K562 (cell line): Measurements from ENCODE around the gene TTBK1. TPM values are rescaled to one million over a fixed set of nuclear protein-coding genes. Genes with fewer than 3 reads are reported as not detected.

ENCODE experiments used
- ATAC-seq: fragments of 200-7000 bp; cut with Tn5 transposase; 3 replicates; pipeline ENCODE4 v1.9.1; 2020; ENCODE audit warnings: moderate library complexity
- BruUV-seq: library from RNA; stranded (reverse); fragments of 400-500 nt; replicated peaks from 2 replicates; lab custom pipeline; 2021; lab: Mats Ljungman, UMichigan
- CTCF ChIA-PET: fragments of 300-600 bp; formaldehyde crosslinking; extraction: SDS; loops from one replicate; lab custom pipeline; 2021; ENCODE audit warnings: low intra/inter-chr PET ratio; lab: Yijun Ruan, JAX
- POLR2A ChIA-PET: fragments of 300-600, 350-650 bp; sonication (Branson Sonifier 250); formaldehyde crosslinking; extraction: SDS; loops from one replicate; lab custom pipeline; 2021; ENCODE audit warnings: antibody characterized with exemption, inconsistent platforms; lab: Yijun Ruan, JAX
- DNase-seq, 4 experiments: peaks; one replicate each; pipeline versions ENCODE4 v3.0.0 to v3.0.0-alpha.2; 2011 to 2018; ENCODE audit warnings: low spot score in 3 of 4, mixed read lengths in 3 of 4; ENCODE audit errors: extremely low read depth in 1 of 4
- FAIRE-seq: peaks from 2 replicates; lab custom pipeline; 2011; peaks lifted over from hg19 to GRCh38; lab: Jason Lieb, UNC
- H2AFZ ChIP-seq: 2 replicates; pipeline ENCODE4 v1.6.0; 2011; ENCODE audit warnings: low read depth, low read length, control low read depth, inconsistent platforms
- H3K27ac ChIP-seq: fragments of 200-600 bp; 3 replicates; pipeline ENCODE4 v1.8.0; 2011; ENCODE audit warnings: low read depth, mild to moderate bottlenecking, control low read depth, inconsistent platforms, low read length, moderate library complexity, mixed read lengths; ENCODE audit errors: extremely low read depth
- H3K27me3 ChIP-seq, 2 experiments: fragments of 300-600 bp in 1 of 2; 2 replicates in 1 of 2; 3 replicates in 1 of 2; pipeline versions ENCODE4 v1.6.0 to v1.8.0; 2011; ENCODE audit warnings: inconsistent platforms in 2 of 2, low read length in 2 of 2, mild to moderate bottlenecking in 1 of 2, mixed read lengths in 1 of 2, moderate library complexity in 1 of 2; ENCODE audit not compliant: control insufficient read depth in 2 of 2, insufficient read depth in 2 of 2
- H3K36me3 ChIP-seq: fragments of 300-600 bp; 3 replicates; pipeline ENCODE4 v1.8.0; 2011; ENCODE audit warnings: mild to moderate bottlenecking, low read length, inconsistent platforms; ENCODE audit not compliant: control insufficient read depth, insufficient read depth
- H3K4me1 ChIP-seq, 2 experiments: fragments of 200-600 bp in 1 of 2; replicated peaks in 1 of 2; 2 replicates in 1 of 2; 3 replicates in 1 of 2; pipeline versions ENCODE4 v1.5.1 to v1.8.0; 2011; ENCODE audit warnings: inconsistent platforms in 2 of 2, low read length in 2 of 2, mild to moderate bottlenecking in 1 of 2, mixed read lengths in 1 of 2, moderate library complexity in 1 of 2; ENCODE audit not compliant: control insufficient read depth in 2 of 2, insufficient read depth in 2 of 2
- H3K4me2 ChIP-seq: 2 replicates; pipeline ENCODE4 v1.6.1; 2011; ENCODE audit warnings: low read length, control low read depth, inconsistent platforms, mixed read lengths; ENCODE audit not compliant: insufficient read depth
- H3K4me3 ChIP-seq: fragments of 200-600 bp; sonication (generic), shearing (Covaris generic); 2 replicates; pipeline ENCODE4 v1.5.1; 2016; ENCODE audit warnings: control low read depth, inconsistent platforms
- H3K79me2 ChIP-seq: fragments of 200-600 bp; 3 replicates; pipeline ENCODE4 v1.8.0; 2011; ENCODE audit warnings: low read length, inconsistent platforms; ENCODE audit not compliant: control insufficient read depth, insufficient read depth
- H3K9ac ChIP-seq, 2 experiments: 2 replicates each; pipeline versions ENCODE4 v1.6.0 to v1.6.1; 2011; ENCODE audit warnings: low read depth in 2 of 2, low read length in 2 of 2, control low read depth in 1 of 2, inconsistent platforms in 1 of 2, mild to moderate bottlenecking in 1 of 2, mixed read lengths in 1 of 2; ENCODE audit not compliant: insufficient read depth in 1 of 2
- H3K9me1 ChIP-seq: one replicate; pipeline ENCODE4 v1.6.0; 2011; ENCODE audit warnings: inconsistent platforms, mild to moderate bottlenecking, low read length, moderate library complexity; ENCODE audit not compliant: control insufficient read depth, insufficient read depth
- H3K9me3 ChIP-seq: replicated peaks from 2 replicates; pipeline ENCODE4 v1.5.1; 2011; ENCODE audit warnings: low read depth, low read length, inconsistent platforms; ENCODE audit not compliant: control insufficient read depth, insufficient read depth
- H4K20me1 ChIP-seq: replicated peaks from 2 replicates; pipeline ENCODE4 v1.6.1; 2011; ENCODE audit warnings: low read length, inconsistent platforms, mixed read lengths; ENCODE audit not compliant: control insufficient read depth, insufficient read depth
- ARID2 ChIP-seq: fragments of 450-650 bp; IDR thresholded peaks from 2 replicates; pipeline ENCODE4 v1.6.1; 2017; ENCODE audit warnings: antibody characterized with exemption, mild to moderate bottlenecking
- BRD4 ChIP-seq: fragments of 200-600 bp; sonication (generic); IDR thresholded peaks from 2 replicates; pipeline ENCODE4 v1.6.1; 2017; ENCODE audit warnings: inconsistent platforms
- LCOR ChIP-seq: sonication (generic); formaldehyde crosslinking; IDR thresholded peaks from 2 replicates; pipeline ENCODE4 v1.8.0; 2022; ENCODE audit warnings: mild to moderate bottlenecking, missing genetic modification reagents
- MTA3 ChIP-seq: fragments of 450-650 bp; formaldehyde crosslinking; IDR thresholded peaks from 2 replicates; pipeline ENCODE4 v1.6.1; 2017; ENCODE audit warnings: mild to moderate bottlenecking, borderline replicate concordance
- PHTF2 ChIP-seq: fragments of 250-450 bp; sonication (Bioruptor Pico); IDR thresholded peaks from 2 replicates; pipeline ENCODE4 v1.5.0; 2021; ENCODE audit warnings: mild to moderate bottlenecking
- PURB ChIP-seq: sonication (generic); formaldehyde crosslinking; IDR thresholded peaks from 2 replicates; pipeline ENCODE4 v1.9.0; 2021; ENCODE audit warnings: low read depth, mild to moderate bottlenecking, missing genetic modification reagents
- RBM25 ChIP-seq: fragments of 200-400 bp; formaldehyde crosslinking; IDR thresholded peaks from 2 replicates; pipeline ENCODE4 v1.6.1; 2018; ENCODE audit warnings: low read length, low read depth, moderate library complexity; ENCODE audit not compliant: severe bottlenecking
- RFX5 ChIP-seq: IDR thresholded peaks from 2 replicates; pipeline ENCODE4 v1.6.1; 2011; ENCODE audit warnings: low read depth, mild to moderate bottlenecking, improper control_type of control experiment, low read length
- SETDB1 ChIP-seq: IDR thresholded peaks from one replicate; pipeline ENCODE4 v1.6.1; 2012; ENCODE audit warnings: low read length, control low read depth, inconsistent platforms
- ZBTB49 ChIP-seq: sonication (generic); formaldehyde crosslinking; IDR thresholded peaks from 2 replicates; pipeline ENCODE4 v1.8.0; 2022; ENCODE audit warnings: missing genetic modification reagents, mild to moderate bottlenecking, borderline replicate concordance
- ZC3H8 ChIP-seq: fragments of 450-650 bp; IDR thresholded peaks from 2 replicates; pipeline ENCODE4 v1.6.1; 2017
- ZNF124 ChIP-seq: sonication (generic); formaldehyde crosslinking; IDR thresholded peaks from 2 replicates; pipeline ENCODE4 v1.8.1; 2022; ENCODE audit warnings: missing genetic modification reagents
- ZNF764 ChIP-seq: fragments of 250-450 bp; sonication (Bioruptor Pico); IDR thresholded peaks from 2 replicates; pipeline ENCODE4 v1.4.0; 2020; ENCODE audit warnings: low read depth, mild to moderate bottlenecking, moderate library complexity
- ZSCAN32 ChIP-seq: fragments of 450-650 bp; formaldehyde crosslinking; IDR thresholded peaks from 2 replicates; pipeline ENCODE4 v1.4.0; 2020; ENCODE audit warnings: mild to moderate bottlenecking, moderate library complexity
- WGBS: fragments of 100-300 bp; shearing (Covaris generic); methylation state at CpG from one replicate; pipeline ENCODE4 v1.1.6; 2016; ENCODE audit warnings: low coverage, mixed read lengths; ENCODE audit not compliant: insufficient coverage; ENCODE audit errors: missing lambda C conversion rate; 5-methylcytosine and 5-hydroxymethylcytosine counted together
- in situ Hi-C: fragments of 300-500 bp; cut with MboI; formaldehyde crosslinking; loops from 4 replicates; pipeline ENCODE4 v1.15.0; 2018; ENCODE audit warnings: inconsistent platforms, mixed read lengths
- intact Hi-C: fragments of 100-400 bp; cut with micrococcal nuclease; formaldehyde crosslinking; loops from 2 replicates; pipeline ENCODE4 v1.14.2; 2022
- polyA plus RNA-seq, 8 experiments: library from polyadenylated mRNA; depleted of rRNA in 4 of 8; stranded (reverse) in 5 of 8; unstranded in 3 of 8; fragments of >200 nt; fragmentation: Nextera tagmentation in 2 of 8; fragmentation: Illumina TruSeq in 1 of 8; extraction: Ambion mirVana in 2 of 8; extraction: Trizol in 1 of 8; gene quantifications; 2 replicates each; pipeline versions ENCODE4 v1.2.1 to v1.2.3, GENCODE V29; 2011 to 2014; ENCODE audit warnings: inconsistent platforms in 1 of 8, missing spikeins in 1 of 8
- total RNA-seq, 7 experiments: library from RNA; depleted of rRNA in 6 of 7; stranded (reverse); fragments of >200 nt in 6 of 7; fragmentation: Illumina TruSeq in 2 of 7; extraction: Trizol in 2 of 7; gene quantifications; 2 replicates each; pipeline versions ENCODE4 v1.2.1 to v1.2.3, GENCODE V29; 2011 to 2021; ENCODE audit warnings: low replicate concordance in 1 of 7
- TF ChIP-seq, protein P1 (sequence below): fragments of 250-450 bp; sonication (Bioruptor Pico); IDR thresholded peaks from 2 replicates; pipeline ENCODE4 v1.6.1; 2021; ENCODE audit warnings: mild to moderate bottlenecking
- TF ChIP-seq, protein P2 (sequence below): fragments of 450-650 bp; formaldehyde crosslinking; conservative IDR thresholded peaks from 2 replicates; pipeline ENCODE4 v1.4.0; 2022; ENCODE audit warnings: mild to moderate bottlenecking, missing genetic modification characterization
- TF ChIP-seq, protein P3 (sequence below): fragments of 250-450 bp; sonication (Bioruptor Pico); IDR thresholded peaks from 2 replicates; pipeline ENCODE4 v1.5.0; 2020; ENCODE audit warnings: mild to moderate bottlenecking, borderline replicate concordance

TTBK1 gene
- total and polyA plus RNA-seq, 9 of the 15 experiments (the other 6 are each of a cell fraction or from before 2014, with no cell fraction given) = not detected

- intact Hi-C loops (no loop called here), in situ Hi-C loops (no loop called here)
- Histone ChIP-seq H3K79me2 (no peaks in the 10 kb centered on the region), H3K36me3 (no peaks in the 10 kb centered on the region), H3K4me3 (no peak overlapping the region), H3K27ac (no peak overlapping the region), H4K20me1 (no peaks in the 10 kb centered on the region), H3K9me3 (no peaks in the 10 kb centered on the region), H3K4me2 (no peak overlapping the region), H3K9ac (peak overlapping the region in 1 of 2 experiments; percentile 21; a peak in 1 of 4 replicates), H3K9me1 (no peaks in the 10 kb centered on the region), H3K4me1 (peaks cover 0 to 8% of the 10 kb centered on the region in 2 experiments; a peak in 2 of 5 replicates), H3K27me3 (no peaks in the 10 kb centered on the region), H2AFZ (no peak overlapping the region)
- FAIRE-seq = no peak
- no peak for DNase-seq
- ChIA-PET POLR2A (interaction anchor here (1.0 to 10.7 kb wide), 4 partner anchors 12 to 35 kb away, joined by 3 to 118 read pairs (median 9); partner anchors contain the start of gene DNPH1), CTCF (no interaction called here)
- ATAC-seq = peak; percentile 10; the same call in 1 of the 3 replicates
- 60% methylated on average over 11 of the region's 11 CpGs for WGBS
- BruUV-seq = no TSS peak
- TF ChIP-seq PHTF2 = no peak
- no peak for TF ChIP-seq LCOR (CRISPR knock-in tag)
- no peak for TF ChIP-seq ARID2
- no peak for TF ChIP-seq ZNF124 (CRISPR knock-in tag)
- TF ChIP-seq, protein P1, sequence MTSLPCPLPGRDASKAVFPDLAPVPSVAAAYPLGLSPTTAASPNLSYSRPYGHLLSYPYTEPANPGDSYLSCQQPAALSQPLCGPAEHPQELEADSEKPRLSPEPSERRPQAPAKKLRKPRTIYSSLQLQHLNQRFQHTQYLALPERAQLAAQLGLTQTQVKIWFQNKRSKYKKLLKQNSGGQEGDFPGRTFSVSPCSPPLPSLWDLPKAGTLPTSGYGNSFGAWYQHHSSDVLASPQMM = no peak
- TF ChIP-seq ZC3H8 = no peak
- no peak for TF ChIP-seq MTA3
- no peak for TF ChIP-seq SETDB1
- no peak for TF ChIP-seq ZNF764 (CRISPR knock-in tag)
- TF ChIP-seq, protein P2, sequence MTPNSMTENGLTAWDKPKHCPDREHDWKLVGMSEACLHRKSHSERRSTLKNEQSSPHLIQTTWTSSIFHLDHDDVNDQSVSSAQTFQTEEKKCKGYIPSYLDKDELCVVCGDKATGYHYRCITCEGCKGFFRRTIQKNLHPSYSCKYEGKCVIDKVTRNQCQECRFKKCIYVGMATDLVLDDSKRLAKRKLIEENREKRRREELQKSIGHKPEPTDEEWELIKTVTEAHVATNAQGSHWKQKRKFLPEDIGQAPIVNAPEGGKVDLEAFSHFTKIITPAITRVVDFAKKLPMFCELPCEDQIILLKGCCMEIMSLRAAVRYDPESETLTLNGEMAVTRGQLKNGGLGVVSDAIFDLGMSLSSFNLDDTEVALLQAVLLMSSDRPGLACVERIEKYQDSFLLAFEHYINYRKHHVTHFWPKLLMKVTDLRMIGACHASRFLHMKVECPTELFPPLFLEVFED (CRISPR knock-in tag) = no peak
- no peak for TF ChIP-seq BRD4
- TF ChIP-seq, protein P3, sequence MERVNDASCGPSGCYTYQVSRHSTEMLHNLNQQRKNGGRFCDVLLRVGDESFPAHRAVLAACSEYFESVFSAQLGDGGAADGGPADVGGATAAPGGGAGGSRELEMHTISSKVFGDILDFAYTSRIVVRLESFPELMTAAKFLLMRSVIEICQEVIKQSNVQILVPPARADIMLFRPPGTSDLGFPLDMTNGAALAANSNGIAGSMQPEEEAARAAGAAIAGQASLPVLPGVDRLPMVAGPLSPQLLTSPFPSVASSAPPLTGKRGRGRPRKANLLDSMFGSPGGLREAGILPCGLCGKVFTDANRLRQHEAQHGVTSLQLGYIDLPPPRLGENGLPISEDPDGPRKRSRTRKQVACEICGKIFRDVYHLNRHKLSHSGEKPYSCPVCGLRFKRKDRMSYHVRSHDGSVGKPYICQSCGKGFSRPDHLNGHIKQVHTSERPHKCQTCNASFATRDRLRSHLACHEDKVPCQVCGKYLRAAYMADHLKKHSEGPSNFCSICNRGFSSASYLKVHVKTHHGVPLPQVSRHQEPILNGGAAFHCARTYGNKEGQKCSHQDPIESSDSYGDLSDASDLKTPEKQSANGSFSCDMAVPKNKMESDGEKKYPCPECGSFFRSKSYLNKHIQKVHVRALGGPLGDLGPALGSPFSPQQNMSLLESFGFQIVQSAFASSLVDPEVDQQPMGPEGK = no peak
- no peak for TF ChIP-seq ZSCAN32 (CRISPR knock-in tag)
- no peak for TF ChIP-seq RBM25
- no peak for TF ChIP-seq ZBTB49 (CRISPR knock-in tag)
- TF ChIP-seq PURB (CRISPR knock-in tag) = no peak
- no peak for TF ChIP-seq RFX5
These were observed 29.9 kb upstream of the TTBK1 start for GRCh38 chr6:43213431-43213830.
